ENCODE measurements around the gene TNNT3. TPM values are rescaled to one million over a fixed set of nuclear protein-coding genes. Genes with fewer than 3 reads are reported as not detected.

TNNT3 gene
- total RNA-seq, 2 experiments from 2014 or later = 13.7 to 16.7 TPM

Small RNAs within 50 kb of the gene (microRNA-seq; reads per million reads assigned to microRNA genes)
- not detected for gene MIR7847

Other genes with a start within 250 kb of the TNNT3 start
- not detected for gene KRTAP5-6, start 222.5 kb upstream of the TNNT3 start, total RNA-seq
- 1 to 10 TPM in 1 of 2 experiments, under 1 TPM in 1; 0.82 to 1.3 TPM for gene IFITM10, start 169.1 kb upstream of the TNNT3 start, total RNA-seq
- 100 to 1,000 TPM; 192 to 208 TPM for gene CTSD, start 155.8 kb upstream of the TNNT3 start, total RNA-seq
- not detected for gene SYT8, start 84.7 kb upstream of the TNNT3 start, total RNA-seq
- under 1 TPM in 1 of 2 experiments, not detected in 1; 0.67 TPM for gene TNNI2, start 80.7 kb upstream of the TNNT3 start, total RNA-seq
- gene LSP1, start 66.6 kb upstream of the TNNT3 start, total RNA-seq = 100 to 1,000 TPM; 438 to 453 TPM
- gene PRR33, start 27.8 kb upstream of the TNNT3 start, total RNA-seq = not detected
- 10 to 100 TPM; 76.2 to 77.7 TPM for gene MRPL23, start 27.6 kb downstream of the TNNT3 start, total RNA-seq
- gene H19, start 78.1 kb downstream of the TNNT3 start, total RNA-seq = not detected
- not detected for gene IGF2, start 219.7 kb downstream of the TNNT3 start, total RNA-seq
- gene INS, start 241.5 kb downstream of the TNNT3 start, total RNA-seq = not detected